ENCODE measurements around the gene STAT3. TPM values are rescaled to one million over a fixed set of nuclear protein-coding genes. Genes with fewer than 3 reads are reported as not detected.

The STAT3 gene
- 59.7 and 60.5 TPM in 2 replicates for total RNA-seq (2021)
- percentile 69 among the genes with signal in this experiment for Bru-seq, nascent RNA
- percentile 73 among the genes with signal in this experiment for BruChase-seq, experiment 1, labeled RNA remaining after a 2-hour chase
- BruChase-seq, experiment 2, labeled RNA remaining after a 6-hour chase = percentile 86 among the genes with signal in this experiment
- long read RNA-seq, full-length matches to known transcripts = 56 of 111 reads
- long read RNA-seq, partial matches to known transcripts = 9 of 111 reads
- long read RNA-seq, other reads (novel, unspliced or antisense) = 46 of 111 reads

GRCh38 chr17:42388381-42389134, at the start of gene STAT3:
Gene STAT3, minus strand, starts transcription at chr17:42388442. Its CDS starts 39,926 bp downstream, at chr17:42348516.
- ChIA-PET POLR2A (ENCODE audit: low non-redundant PET) (no interaction called here), CTCF (interaction anchor here (0.6 kb wide), 1 partner anchor 1527 kb away, joined by 3 read pairs; no protein-coding TSS in a partner anchor)
- Histone ChIP-seq H3K9me3 (ENCODE audit: low read depth, low read length, poor library complexity, severe bottlenecking) (no peaks in the 10 kb centered on the region), H3K4me3 (ENCODE audit: low read depth, low read length, poor library complexity, severe bottlenecking) (peak within 1 kb of the TSS; percentile 78), H3K4me1 (ENCODE audit: insufficient read depth, low read length, poor library complexity, severe bottlenecking) (peaks cover 12% of the 10 kb centered on the region), H3K36me3 (ENCODE audit: insufficient read depth, low read length, poor library complexity, severe bottlenecking) (no peaks in the 10 kb centered on the region), H3K27ac (ENCODE audit: low read depth, low read length, poor library complexity, severe bottlenecking) (peak within 1 kb of the TSS; percentile 93), H3K27me3 (replicated peaks; ENCODE audit: insufficient read depth, low read depth, low read length, poor library complexity) (no peaks in the 10 kb centered on the region)
- peak; percentile 97 for DNase-seq (ENCODE audit: low spot score)
- TF ChIP-seq EZH2 (IDR thresholded peaks at IDR 0.05; ENCODE audit: borderline replicate concordance, low read depth, low read length, poor library complexity, severe bottlenecking) = no peak
- TF ChIP-seq CTCF (conservative IDR thresholded peaks at IDR 0.05; ENCODE audit: low read depth, low read length) = no peak
- intact Hi-C loops (cut with micrococcal nuclease; ENCODE audit: unreplicated experiment) = no loop called here
- no TSS peak for BruUV-seq (replicated peaks)

GRCh38 chr17:42436391-42436790, 48.1 kb upstream of the STAT3 start:
- no peak overlapping the region for H3K4me3 ChIP-seq (ENCODE audit: low read depth, low read length, poor library complexity, severe bottlenecking)
- H3K27me3 ChIP-seq (replicated peaks; ENCODE audit: insufficient read depth, low read depth, low read length, poor library complexity) = no peaks in the 10 kb centered on the region
- H3K27ac ChIP-seq (ENCODE audit: low read depth, low read length, poor library complexity, severe bottlenecking) = no peak overlapping the region
- ChIA-PET CTCF (no interaction called here), POLR2A (ENCODE audit: low non-redundant PET) (no interaction called here)
- no TSS peak for BruUV-seq (replicated peaks)
- H3K4me1 ChIP-seq (ENCODE audit: insufficient read depth, low read length, poor library complexity, severe bottlenecking) = no peaks in the 10 kb centered on the region
- peak; percentile 65 for DNase-seq (ENCODE audit: low spot score)
- H3K9me3 ChIP-seq (ENCODE audit: low read depth, low read length, poor library complexity, severe bottlenecking) = no peaks in the 10 kb centered on the region
- intact Hi-C loops (cut with micrococcal nuclease; ENCODE audit: unreplicated experiment) = no loop called here
- TF ChIP-seq CTCF (conservative IDR thresholded peaks at IDR 0.05; ENCODE audit: low read depth, low read length) (no peak), EZH2 (IDR thresholded peaks at IDR 0.05; ENCODE audit: borderline replicate concordance, low read depth, low read length, poor library complexity, severe bottlenecking) (no peak)
- H3K36me3 ChIP-seq (ENCODE audit: insufficient read depth, low read length, poor library complexity, severe bottlenecking) = no peaks in the 10 kb centered on the region

- intact Hi-C loops (cut with micrococcal nuclease; ENCODE audit: unreplicated experiment) = no loop called here
- no peaks in the 10 kb centered on the region for H3K4me1 ChIP-seq (ENCODE audit: insufficient read depth, low read length, poor library complexity, severe bottlenecking)
- no peaks in the 10 kb centered on the region for H3K36me3 ChIP-seq (ENCODE audit: insufficient read depth, low read length, poor library complexity, severe bottlenecking)
- no peak for TF ChIP-seq CTCF (conservative IDR thresholded peaks at IDR 0.05; ENCODE audit: low read depth, low read length)
- BruUV-seq (replicated peaks) = no TSS peak
- no peak overlapping the region for H3K4me3 ChIP-seq (ENCODE audit: low read depth, low read length, poor library complexity, severe bottlenecking)
- POLR2A ChIA-PET (ENCODE audit: low non-redundant PET) = no interaction called here
- H3K9me3 ChIP-seq (ENCODE audit: low read depth, low read length, poor library complexity, severe bottlenecking) = no peaks in the 10 kb centered on the region
- H3K27ac ChIP-seq (ENCODE audit: low read depth, low read length, poor library complexity, severe bottlenecking) = no peak overlapping the region
- H3K27me3 ChIP-seq (replicated peaks; ENCODE audit: insufficient read depth, low read depth, low read length, poor library complexity) = no peaks in the 10 kb centered on the region
- CTCF ChIA-PET = no interaction called here
- DNase-seq (ENCODE audit: low spot score) = no peak
Observed at GRCh38 chr17:42431758-42432161, 43.5 kb upstream of the STAT3 start.

Data from A673 (cell line).